ENCODE measurements around the gene QSOX2.

QSOX2 gene

GRCh38 chr9:136264441-136265405, 19.1 kb upstream of the QSOX2 start:
- no peak for DNase-seq

GRCh38 chr9:136264031-136264430, 18.4 kb upstream of the QSOX2 start:
- no peak for DNase-seq

- DNase-seq: no peak
Measured at GRCh38 chr9:136262671-136263178, 17.1 kb upstream of the QSOX2 start.

GRCh38 chr9:136261686-136262430, 16.2 kb upstream of the QSOX2 start:
- no peak for DNase-seq

- DNase-seq: no peak
Measured at GRCh38 chr9:136260936-136261472, 15.4 kb upstream of the QSOX2 start.

GRCh38 chr9:136260521-136260920, 14.9 kb upstream of the QSOX2 start:
- no peak for DNase-seq

GRCh38 chr9:136259836-136260235, 14.2 kb upstream of the QSOX2 start:
- no peak for DNase-seq

- DNase-seq: no peak
Measured at GRCh38 chr9:136259517-136259813, 13.9 kb upstream of the QSOX2 start.

GRCh38 chr9:136258786-136259516, 13.3 kb upstream of the QSOX2 start:
- DNase-seq: no peak

- DNase-seq: no peak
Measured at GRCh38 chr9:136258299-136258625, 12.7 kb upstream of the QSOX2 start.

- DNase-seq: no peak
Measured at GRCh38 chr9:136257381-136258298, 12.0 kb upstream of the QSOX2 start.

- no peak for DNase-seq
Measured at GRCh38 chr9:136255896-136256890, 10.6 kb upstream of the QSOX2 start.

GRCh38 chr9:136255166-136255538, 9.5 kb upstream of the QSOX2 start:
- no peak for DNase-seq

GRCh38 chr9:136254381-136255165, 9.0 kb upstream of the QSOX2 start:
- no peak for DNase-seq

GRCh38 chr9:136253246-136254130, 7.9 kb upstream of the QSOX2 start:
- no peak for DNase-seq

- no peak for DNase-seq
Measured at GRCh38 chr9:136252846-136253245, 7.2 kb upstream of the QSOX2 start.

- no peak for DNase-seq
Measured at GRCh38 chr9:136252281-136252680, 6.7 kb upstream of the QSOX2 start.

GRCh38 chr9:136251264-136252115, 5.9 kb upstream of the QSOX2 start:
- no peak for DNase-seq
